CD4-positive, alpha-beta T cell treated with Interleukin-15 for 4 hours (primary cell): Measurements from ENCODE around the gene TLE6.
"Not testable (repeated sequence)": the region's sequence is repeated elsewhere in the genome, so short reads cannot be mapped to it uniquely, and the experiment has no call there.

Source experiments
- DNase-seq: peaks from one replicate; pipeline ENCODE4 v3.0.0-alpha.2; 2020; ENCODE audit warnings: low spot score

TLE6 gene

GRCh38 chr19:2974342-2975041, 2.9 kb upstream of the TLE6 start:
- no peak for DNase-seq

DNA sequence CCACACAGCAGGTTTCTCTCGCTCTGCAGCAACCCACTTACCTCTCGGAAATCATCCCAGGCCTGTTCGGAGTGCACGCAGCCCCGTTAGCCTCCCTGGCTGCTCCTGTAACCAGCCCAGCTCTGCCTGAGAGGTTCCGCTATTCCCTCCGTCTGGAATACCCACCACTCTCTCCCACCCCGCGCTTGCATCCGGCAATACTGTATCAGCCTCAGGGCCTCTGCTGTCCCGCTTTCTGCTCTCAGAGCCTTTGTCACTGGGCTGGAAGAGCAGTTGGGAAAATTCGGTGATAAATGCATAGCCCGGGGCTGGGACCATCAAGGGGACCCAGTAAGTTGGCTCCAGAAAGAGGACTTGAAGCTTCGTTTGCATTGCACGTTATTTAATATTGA, 759 bp upstream of the TLE6 start:
- no peak for DNase-seq

DNA sequence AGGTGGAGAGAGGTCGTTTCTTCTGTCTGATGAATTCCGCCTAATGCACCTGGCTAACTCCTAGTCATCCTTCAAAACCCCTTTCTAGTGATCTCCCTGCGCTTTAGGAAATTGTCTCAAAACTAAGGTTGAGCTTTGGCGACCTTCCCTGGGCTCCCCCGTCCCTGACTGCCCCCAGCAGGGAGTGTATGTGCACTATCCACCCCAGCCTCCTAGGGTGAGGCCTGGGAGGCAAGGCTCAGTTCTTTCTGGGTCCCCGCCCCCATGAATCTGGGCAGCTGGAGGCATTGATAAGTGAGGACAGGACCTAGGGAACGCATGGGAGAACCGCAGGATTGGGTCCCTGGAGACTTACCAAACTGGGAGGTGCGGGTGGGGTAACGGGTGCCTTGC, 378 bp downstream of the TLE6 start:
- no peak for DNase-seq

DNA sequence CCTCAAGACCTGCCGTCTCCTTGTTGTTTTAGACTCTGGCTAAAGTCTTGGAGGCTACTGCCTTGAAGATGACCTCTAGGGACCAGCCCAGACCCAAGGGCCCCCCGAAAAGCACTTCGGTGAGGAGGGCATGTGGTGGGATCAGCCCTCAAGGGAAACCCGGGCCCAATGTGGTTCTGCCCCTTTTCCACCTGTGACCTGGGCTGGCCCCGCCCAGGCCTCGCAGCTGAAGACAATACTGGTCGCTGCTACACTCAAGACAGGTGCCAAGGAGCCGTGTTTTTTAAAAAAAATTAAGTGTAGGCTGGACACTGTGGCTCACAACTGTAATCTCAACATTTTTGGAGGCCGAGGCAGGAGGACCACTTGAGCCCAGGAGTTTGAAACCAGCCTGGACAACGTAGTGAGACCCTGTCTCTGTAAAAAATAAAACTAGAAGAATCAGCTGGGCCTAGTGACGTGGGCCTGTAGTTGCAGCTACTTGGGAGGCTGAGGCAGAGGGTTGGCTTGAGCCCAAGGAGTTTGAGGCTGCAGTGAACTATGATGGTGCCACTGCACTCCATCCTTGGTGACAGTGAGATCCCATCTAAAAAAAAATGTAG, 903 bp downstream of the TLE6 start:
- DNase-seq = no peak

DNA sequence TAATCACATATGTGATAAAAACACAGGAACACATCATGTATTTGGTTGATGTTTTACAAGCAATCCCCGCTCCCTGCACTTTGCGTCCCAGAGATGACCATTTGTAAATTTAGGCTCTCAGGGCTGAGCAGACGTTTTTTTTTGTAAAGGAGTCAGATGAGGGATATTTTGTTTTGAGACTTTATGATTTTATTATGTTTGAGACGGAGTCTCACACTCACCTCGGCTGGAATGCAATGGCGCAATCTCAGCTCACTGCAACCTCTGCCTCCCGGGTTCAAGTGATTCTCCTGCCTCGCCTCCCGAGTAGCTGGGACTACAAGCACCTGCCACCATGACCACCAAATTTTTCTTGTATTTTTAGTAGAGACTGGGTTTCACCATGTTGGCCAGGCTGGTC, 1.4 kb downstream of the TLE6 start:
- no peak for DNase-seq

GRCh38 chr19:2981898-2982297, 4.5 kb downstream of the TLE6 start:
- DNase-seq = no peak

DNA sequence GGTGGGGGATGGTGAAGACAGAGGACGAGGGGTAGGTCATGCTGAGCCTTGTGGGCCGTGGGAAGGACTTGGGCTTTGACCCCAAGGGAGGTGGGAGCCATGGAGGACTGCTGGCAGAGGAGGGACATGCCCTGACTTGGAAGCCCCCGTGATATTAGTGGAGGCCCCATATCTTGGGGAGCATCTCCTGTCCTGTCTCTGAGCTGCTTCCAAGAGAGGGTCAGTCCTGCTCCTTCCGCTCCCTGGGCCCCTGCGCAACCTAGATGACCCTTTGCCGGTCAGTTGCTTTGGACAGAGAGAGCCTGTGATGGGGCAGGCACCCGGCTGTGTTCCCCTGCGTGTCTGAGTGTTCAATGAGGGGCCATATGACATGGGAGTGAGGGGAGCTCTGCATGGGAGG, 5.2 kb downstream of the TLE6 start:
- DNase-seq = no peak

GRCh38 chr19:2982983-2983350, 5.6 kb downstream of the TLE6 start:
- DNase-seq = no peak

DNA sequence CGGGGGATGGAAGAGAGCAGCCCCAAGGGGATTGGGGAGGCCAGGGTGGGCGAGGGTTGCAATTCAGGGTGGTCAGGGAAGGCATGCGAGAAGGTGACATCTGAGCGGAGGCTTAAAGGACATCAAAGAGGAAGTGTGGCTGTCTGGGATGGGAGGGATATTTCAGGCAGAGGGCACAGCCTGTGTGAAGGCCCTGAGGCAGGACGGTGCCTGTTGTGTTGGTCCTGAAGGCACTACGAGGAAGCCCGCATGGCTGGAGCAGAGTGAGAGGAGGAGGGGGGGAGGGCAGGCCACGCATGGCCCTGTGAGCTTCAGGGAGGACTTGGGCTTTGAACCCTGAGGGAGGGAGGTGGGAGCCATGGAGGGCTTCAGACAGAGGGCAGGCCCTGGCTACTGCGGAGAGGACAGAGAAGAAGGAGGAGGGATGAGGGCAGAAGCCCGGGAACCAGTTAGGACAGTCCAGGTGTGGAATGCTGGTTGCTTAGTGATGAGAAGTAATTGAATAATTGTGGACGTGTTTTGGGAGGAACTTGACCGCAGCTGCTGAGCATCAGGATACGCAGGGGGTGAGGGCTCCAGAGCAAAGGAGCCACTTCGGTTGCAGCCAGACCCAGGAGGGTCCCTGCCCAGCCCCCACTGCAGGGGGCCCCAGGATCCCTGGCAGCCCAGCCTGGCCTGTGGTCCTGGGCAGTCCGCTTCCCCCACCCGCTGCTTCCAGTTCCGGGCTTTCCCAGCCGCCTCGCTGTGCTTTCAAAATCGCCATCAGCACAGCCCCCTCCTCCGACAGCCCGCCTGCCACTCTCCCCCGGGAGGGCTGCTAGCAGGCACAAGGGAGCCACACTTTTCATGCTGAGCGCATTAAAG, 6.2 kb downstream of the TLE6 start:
- DNase-seq = no peak

DNA sequence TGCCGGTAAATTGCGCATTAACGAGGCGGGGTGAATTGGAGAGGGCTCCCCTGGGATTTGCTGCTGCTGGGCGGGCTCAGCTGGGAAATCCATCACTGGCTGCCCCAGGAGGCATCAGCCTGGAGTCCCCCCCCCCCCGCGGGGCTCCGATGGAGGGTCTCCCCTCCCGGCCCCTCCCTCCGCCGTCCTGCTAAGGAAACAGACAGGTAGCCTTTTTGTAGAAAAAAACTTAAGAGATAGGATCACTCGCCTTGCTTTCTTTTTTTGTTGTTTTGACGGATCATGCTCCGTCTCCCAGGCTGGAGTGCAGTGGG, 6.8 kb downstream of the TLE6 start:
- DNase-seq = no peak

DNA sequence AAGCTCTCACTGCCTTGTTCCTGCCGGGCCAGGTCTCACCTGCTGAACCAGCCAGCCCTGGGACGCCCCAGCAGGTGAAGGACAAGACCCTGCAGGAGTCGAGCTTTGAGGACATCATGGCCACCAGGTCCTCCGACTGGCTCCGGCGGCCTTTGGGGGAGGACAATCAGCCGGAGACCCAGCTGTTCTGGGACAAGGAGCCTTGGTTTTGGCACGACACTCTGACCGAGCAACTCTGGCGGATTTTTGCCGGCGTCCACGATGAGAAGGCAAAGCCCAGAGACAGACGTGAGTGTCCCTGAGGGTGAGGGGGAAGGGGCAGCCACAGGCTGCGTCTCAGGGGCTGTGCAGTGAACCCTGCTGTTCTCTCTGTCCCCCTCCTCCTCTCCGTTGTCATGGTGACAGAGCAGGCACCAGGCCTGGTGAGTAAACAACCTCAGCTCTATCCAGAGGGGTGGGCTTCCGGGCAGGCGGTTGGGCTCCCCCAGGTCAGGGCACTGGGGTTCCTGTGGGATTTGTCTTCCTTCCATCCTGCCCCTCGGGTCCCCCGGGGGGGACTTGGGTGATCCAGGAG, 9.7 kb downstream of the TLE6 start:
- DNase-seq = no peak

DNA sequence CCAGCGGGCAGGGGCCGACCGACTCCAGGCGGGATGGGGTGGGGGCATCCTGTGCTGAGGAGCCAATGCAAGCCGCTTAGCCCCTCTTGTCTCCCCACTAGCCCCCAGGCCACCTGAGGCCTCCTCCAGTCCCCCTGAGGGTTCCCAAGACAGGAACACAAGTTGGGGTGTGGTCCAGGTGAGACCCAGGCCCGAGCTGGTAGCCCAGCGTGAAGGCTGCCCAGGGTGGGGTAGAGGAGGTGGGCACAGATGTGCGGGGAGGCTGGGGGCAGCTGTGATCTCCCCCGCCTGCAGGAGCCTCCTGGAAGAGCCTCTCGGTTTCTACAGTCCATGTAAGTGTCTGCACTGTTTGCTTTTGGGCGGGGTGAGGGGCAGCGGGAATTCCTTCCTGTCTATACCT, 10.4 kb downstream of the TLE6 start:
- DNase-seq = no peak

GRCh38 chr19:2988568-2988967, 11.2 kb downstream of the TLE6 start:
- DNase-seq = no peak

DNA sequence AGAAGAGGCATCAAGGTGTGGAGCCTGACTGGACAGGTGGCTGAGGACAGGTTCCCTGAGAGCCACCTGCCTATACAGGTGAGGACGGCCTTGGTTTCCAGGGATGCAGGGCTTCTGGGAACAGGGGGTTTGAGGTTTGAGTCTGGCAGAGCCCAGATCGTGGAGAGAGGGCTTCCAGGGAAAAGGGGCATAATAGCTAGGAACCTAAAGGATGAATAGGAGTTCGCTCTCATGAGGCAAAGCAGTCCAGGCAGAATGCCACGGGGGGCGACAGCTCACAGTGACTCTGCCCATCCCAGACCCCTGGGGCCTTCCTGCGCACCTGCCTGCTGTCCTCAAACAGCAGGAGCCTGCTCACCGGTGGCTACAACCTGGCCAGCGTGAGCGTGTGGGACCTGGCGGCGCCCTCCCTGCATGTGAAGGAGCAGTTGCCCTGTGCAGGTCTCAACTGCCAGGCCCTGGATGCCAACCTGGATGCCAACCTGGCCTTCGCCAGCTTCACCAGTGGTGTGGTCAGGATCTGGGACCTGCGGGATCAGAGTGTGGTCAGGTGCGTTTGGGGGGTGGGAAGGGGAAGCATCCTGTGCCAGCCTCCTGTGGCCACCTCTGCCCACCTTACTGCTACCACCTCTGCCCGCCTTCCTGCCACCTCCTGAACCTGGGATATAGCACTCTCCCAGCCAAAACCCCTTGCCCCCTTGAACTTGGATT, 12.0 kb downstream of the TLE6 start:
- no peak for DNase-seq

GRCh38 chr19:2992333-2992732, 15.0 kb downstream of the TLE6 start:
- not testable (repeated sequence) for DNase-seq

DNA sequence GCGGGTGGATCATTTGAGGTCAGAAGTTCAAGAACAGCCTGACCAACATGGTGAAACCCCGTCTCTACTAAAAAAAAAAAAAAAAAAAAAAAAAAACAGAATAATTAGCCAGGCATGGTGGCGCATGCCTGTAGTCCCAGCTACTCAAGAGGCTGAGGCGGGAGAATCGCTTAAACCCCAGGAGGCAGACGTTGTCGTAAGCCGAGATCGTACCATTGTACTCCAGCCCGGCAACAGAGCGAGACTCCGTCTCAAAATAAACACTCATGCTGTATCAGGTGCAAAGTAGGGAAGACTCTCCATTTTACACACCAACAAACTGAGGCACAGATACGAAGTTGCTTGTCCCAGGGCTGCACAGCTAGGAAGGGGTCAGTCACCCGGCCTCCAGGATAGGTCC, 15.6 kb downstream of the TLE6 start:
- DNase-seq = no peak

DNA sequence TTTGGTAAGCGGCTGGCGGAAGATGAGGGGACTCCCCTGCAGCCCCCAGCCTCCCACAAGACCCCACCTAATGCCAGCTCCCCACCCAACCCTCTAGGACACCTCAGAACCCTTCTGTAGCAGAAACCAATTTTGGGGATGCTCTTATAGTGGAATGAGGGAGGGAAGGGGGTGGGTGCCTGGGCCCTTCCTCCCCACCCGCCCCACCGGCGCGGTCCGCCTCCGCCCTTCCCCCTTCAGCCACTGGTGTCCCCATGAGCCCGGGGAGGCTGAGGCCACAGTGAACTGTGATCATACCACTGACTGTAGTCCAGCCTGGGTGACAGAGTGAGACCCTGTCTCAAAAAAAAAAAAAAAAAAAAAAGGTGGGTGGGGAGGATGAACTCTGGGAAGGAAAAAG, 16.2 kb downstream of the TLE6 start:
- no peak for DNase-seq

- DNase-seq = no peak
These were observed 17.3 kb downstream of the TLE6 start for GRCh38 chr19:2994588-2995131.

- DNase-seq = no peak
These were observed 20.4 kb downstream of the TLE6 start for GRCh38 chr19:2997720-2998119.

- no peak for DNase-seq
These were observed 21.3 kb downstream of the TLE6 start for GRCh38 chr19:2998642-2999041.

DNA sequence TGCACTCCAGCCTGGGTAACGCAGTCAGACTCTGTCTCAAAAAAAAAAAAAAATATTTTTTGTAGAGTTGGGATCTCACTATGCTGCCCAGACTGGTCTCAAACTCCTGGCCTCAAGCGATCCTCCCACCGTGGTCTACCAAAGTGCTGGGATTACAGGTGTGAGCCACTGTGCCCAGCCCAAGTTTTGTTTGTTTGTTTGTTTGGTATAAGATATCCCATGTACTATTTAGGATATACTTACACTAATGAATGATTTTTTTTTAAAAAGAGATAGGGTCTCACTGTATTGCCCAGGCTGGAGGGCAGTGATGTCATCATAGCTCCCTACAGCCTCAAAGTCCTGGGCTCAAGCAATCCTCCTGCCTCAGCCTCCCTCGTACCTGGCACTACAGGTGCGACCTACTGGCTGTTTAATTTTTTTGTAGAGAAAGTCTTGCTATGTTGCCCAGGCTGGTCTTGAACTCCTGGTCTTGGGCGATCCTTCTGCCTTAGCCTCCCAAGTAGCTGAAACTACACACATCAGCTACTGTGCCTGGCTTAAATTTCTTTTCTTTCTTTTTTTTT, 24.0 kb downstream of the TLE6 start:
- DNase-seq = no peak

GRCh38 chr19:3003046-3003445, 25.7 kb downstream of the TLE6 start:
- DNase-seq = no peak
